ENCODE measurements around the gene OR2T6. TPM values are rescaled to one million over a fixed set of nuclear protein-coding genes. Genes with fewer than 3 reads are reported as not detected.
"Not testable (repeated sequence)": the region's sequence is repeated elsewhere in the genome, so short reads cannot be mapped to it uniquely, and the experiment has no call there.

OR2T6 gene
- total RNA-seq, 1 donor from 2014 or later: not detected

- H3K36me3 Mint-ChIP-seq (ENCODE audit: insufficient read depth): no peaks in the 10 kb centered on the region
- no peaks in the 10 kb centered on the region for H3K4me1 Mint-ChIP-seq (ENCODE audit: low read depth)
- no peaks in the 10 kb centered on the region for H3K27me3 Mint-ChIP-seq
- no peak for DNase-seq (ENCODE audit: low spot score, unreplicated experiment)
- peaks cover 68% of the 10 kb centered on the region for H3K9me3 Mint-ChIP-seq (ENCODE audit: low read depth)
- TF ChIP-seq, protein P1, sequence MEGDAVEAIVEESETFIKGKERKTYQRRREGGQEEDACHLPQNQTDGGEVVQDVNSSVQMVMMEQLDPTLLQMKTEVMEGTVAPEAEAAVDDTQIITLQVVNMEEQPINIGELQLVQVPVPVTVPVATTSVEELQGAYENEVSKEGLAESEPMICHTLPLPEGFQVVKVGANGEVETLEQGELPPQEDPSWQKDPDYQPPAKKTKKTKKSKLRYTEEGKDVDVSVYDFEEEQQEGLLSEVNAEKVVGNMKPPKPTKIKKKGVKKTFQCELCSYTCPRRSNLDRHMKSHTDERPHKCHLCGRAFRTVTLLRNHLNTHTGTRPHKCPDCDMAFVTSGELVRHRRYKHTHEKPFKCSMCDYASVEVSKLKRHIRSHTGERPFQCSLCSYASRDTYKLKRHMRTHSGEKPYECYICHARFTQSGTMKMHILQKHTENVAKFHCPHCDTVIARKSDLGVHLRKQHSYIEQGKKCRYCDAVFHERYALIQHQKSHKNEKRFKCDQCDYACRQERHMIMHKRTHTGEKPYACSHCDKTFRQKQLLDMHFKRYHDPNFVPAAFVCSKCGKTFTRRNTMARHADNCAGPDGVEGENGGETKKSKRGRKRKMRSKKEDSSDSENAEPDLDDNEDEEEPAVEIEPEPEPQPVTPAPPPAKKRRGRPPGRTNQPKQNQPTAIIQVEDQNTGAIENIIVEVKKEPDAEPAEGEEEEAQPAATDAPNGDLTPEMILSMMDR (IDR thresholded peaks at IDR 0.05; ENCODE audit: unreplicated experiment): no peak
- no peak overlapping the region for H3K4me3 Mint-ChIP-seq (ENCODE audit: low read depth)
- H3K27ac Mint-ChIP-seq: no peak overlapping the region
Measured at GRCh38 chr1:248416226-248416625, 40.7 kb downstream of the OR2T6 start.

GRCh38 chr1:248417854-248418253 is 42.3 kb downstream of the OR2T6 start:
- TF ChIP-seq, protein P1 (IDR thresholded peaks at IDR 0.05; ENCODE audit: unreplicated experiment): no peak
- H3K4me1 Mint-ChIP-seq (ENCODE audit: low read depth): no peaks in the 10 kb centered on the region
- H3K36me3 Mint-ChIP-seq (ENCODE audit: insufficient read depth): peaks cover 2% of the 10 kb centered on the region
- H3K27ac Mint-ChIP-seq: no peak overlapping the region
- no peak for DNase-seq (ENCODE audit: low spot score, unreplicated experiment)
- H3K9me3 Mint-ChIP-seq (ENCODE audit: low read depth): peaks cover 61% of the 10 kb centered on the region
- no peaks in the 10 kb centered on the region for H3K27me3 Mint-ChIP-seq
- H3K4me3 Mint-ChIP-seq (ENCODE audit: low read depth): no peak overlapping the region

- H3K36me3 Mint-ChIP-seq (ENCODE audit: insufficient read depth): peaks cover 2% of the 10 kb centered on the region
- H3K4me1 Mint-ChIP-seq (ENCODE audit: low read depth): no peaks in the 10 kb centered on the region
- H3K27me3 Mint-ChIP-seq: no peaks in the 10 kb centered on the region
- H3K9me3 Mint-ChIP-seq (ENCODE audit: low read depth): peaks cover 53% of the 10 kb centered on the region
- H3K27ac Mint-ChIP-seq: no peak overlapping the region
- no peak overlapping the region for H3K4me3 Mint-ChIP-seq (ENCODE audit: low read depth)
- TF ChIP-seq, protein P1 (IDR thresholded peaks at IDR 0.05; ENCODE audit: unreplicated experiment): no peak
- DNase-seq (ENCODE audit: low spot score, unreplicated experiment): no peak
Measured at GRCh38 chr1:248421384-248421783, 45.8 kb downstream of the OR2T6 start.

DNA sequence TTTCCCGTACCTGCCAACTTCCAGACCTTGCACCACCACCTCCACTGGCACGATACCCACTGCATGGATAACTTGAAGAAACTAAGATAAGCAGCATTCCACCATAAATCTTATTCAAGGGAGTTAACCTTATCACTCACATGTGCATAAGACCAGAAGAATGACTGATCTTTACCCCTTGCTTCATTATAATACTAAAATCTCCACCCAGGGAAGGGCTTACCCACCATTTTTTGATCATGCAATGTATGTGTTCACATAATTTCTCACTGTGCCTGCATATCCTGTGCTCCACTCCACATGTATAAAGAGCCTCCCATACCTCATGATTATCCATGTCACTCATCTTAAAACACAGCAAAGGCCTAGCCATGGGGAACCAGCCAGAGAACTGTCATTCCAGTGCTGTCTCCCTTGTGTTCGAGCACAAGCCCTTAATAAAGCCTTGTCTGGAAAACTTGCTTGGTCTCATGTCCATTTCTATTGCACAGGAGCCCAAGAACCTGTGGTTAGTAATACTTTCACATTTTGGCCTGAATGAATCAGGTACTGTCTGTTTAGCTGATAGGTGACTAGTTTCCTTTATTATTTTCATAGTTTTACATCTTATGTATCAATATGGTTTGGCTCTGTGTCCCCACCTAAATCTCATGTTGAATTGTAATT is 52.1 kb downstream of the OR2T6 start:
- not testable (repeated sequence) for H3K4me1 Mint-ChIP-seq (ENCODE audit: low read depth); DNase-seq (ENCODE audit: low spot score, unreplicated experiment); H3K27ac Mint-ChIP-seq; H3K4me3 Mint-ChIP-seq (ENCODE audit: low read depth); H3K36me3 Mint-ChIP-seq (ENCODE audit: insufficient read depth); H3K27me3 Mint-ChIP-seq
- H3K9me3 Mint-ChIP-seq (ENCODE audit: low read depth): peaks cover 62% of the 10 kb centered on the region

GRCh38 chr1:248428192-248428533 is 52.6 kb downstream of the OR2T6 start:
- not testable (repeated sequence) for H3K4me1 Mint-ChIP-seq (ENCODE audit: low read depth); H3K27ac Mint-ChIP-seq; H3K27me3 Mint-ChIP-seq; DNase-seq (ENCODE audit: low spot score, unreplicated experiment); H3K36me3 Mint-ChIP-seq (ENCODE audit: insufficient read depth); H3K4me3 Mint-ChIP-seq (ENCODE audit: low read depth)
- H3K9me3 Mint-ChIP-seq (ENCODE audit: low read depth): peaks cover 58% of the 10 kb centered on the region

DNA sequence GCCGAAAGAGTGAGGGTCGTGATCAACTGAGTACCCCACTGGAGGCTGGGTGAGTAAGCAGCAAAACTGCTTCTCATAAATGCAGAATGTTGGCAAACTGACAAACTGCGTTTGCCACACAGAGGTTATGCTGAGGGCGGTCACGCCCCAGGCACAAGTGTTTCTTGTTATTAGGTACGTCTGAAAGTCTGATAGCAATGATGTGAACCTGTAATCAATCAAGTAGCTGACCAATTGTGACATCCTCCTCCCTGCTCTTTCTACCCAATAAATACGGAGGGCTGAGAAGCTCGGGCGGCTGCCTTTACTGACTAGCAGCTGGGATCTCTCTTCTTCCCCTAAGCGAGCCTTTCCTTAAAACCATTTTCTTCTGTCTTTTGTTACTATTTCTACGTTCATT is 56.1 kb downstream of the OR2T6 start:
- not testable (repeated sequence) for H3K27me3 Mint-ChIP-seq

GRCh38 chr1:248432201-248432600 is 56.7 kb downstream of the OR2T6 start:
- DNase-seq (ENCODE audit: low spot score, unreplicated experiment); H3K36me3 Mint-ChIP-seq (ENCODE audit: insufficient read depth); H3K27ac Mint-ChIP-seq; H3K27me3 Mint-ChIP-seq; H3K4me3 Mint-ChIP-seq (ENCODE audit: low read depth); H3K4me1 Mint-ChIP-seq (ENCODE audit: low read depth): not testable (repeated sequence)
- peaks cover 43% of the 10 kb centered on the region for H3K9me3 Mint-ChIP-seq (ENCODE audit: low read depth)

More for the DNA sequence above, 56.1 kb downstream of the OR2T6 start:
- DNase-seq (ENCODE audit: low spot score, unreplicated experiment); H3K27ac Mint-ChIP-seq; H3K36me3 Mint-ChIP-seq (ENCODE audit: insufficient read depth); H3K4me1 Mint-ChIP-seq (ENCODE audit: low read depth); H3K4me3 Mint-ChIP-seq (ENCODE audit: low read depth): not testable (repeated sequence)
- peaks cover 48% of the 10 kb centered on the region for H3K9me3 Mint-ChIP-seq (ENCODE audit: low read depth)

- H3K4me3 Mint-ChIP-seq (ENCODE audit: low read depth); H3K4me1 Mint-ChIP-seq (ENCODE audit: low read depth); H3K27ac Mint-ChIP-seq; H3K27me3 Mint-ChIP-seq; H3K36me3 Mint-ChIP-seq (ENCODE audit: insufficient read depth); DNase-seq (ENCODE audit: low spot score, unreplicated experiment): not testable (repeated sequence)
- peaks cover 37% of the 10 kb centered on the region for H3K9me3 Mint-ChIP-seq (ENCODE audit: low read depth)
Measured at GRCh38 chr1:248433811-248434415, 58.4 kb downstream of the OR2T6 start.

- H3K4me1 Mint-ChIP-seq (ENCODE audit: low read depth); H3K27ac Mint-ChIP-seq; H3K27me3 Mint-ChIP-seq; DNase-seq (ENCODE audit: low spot score, unreplicated experiment); H3K4me3 Mint-ChIP-seq (ENCODE audit: low read depth); H3K36me3 Mint-ChIP-seq (ENCODE audit: insufficient read depth): not testable (repeated sequence)
- peaks cover 36% of the 10 kb centered on the region for H3K9me3 Mint-ChIP-seq (ENCODE audit: low read depth)
Measured at GRCh38 chr1:248434913-248435312, 59.4 kb downstream of the OR2T6 start.

DNA sequence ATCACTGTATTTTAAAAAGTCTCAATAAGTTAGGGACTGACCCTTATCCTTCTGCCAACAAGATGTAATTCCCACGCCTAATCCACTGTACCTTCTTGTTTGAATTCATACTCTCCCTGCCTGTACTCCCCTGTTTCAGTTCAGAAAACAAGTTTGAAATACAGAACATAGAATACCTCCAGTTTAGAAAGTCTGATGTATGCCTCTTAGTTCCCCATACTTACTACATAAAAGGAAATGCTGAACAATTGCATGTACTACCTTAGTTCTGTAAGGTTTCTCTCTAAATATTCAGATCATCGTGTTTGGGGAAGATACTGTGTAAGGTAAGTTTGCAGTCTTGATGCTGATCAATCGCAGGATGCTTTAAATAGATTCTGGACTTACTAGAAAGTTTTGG is 60.8 kb downstream of the OR2T6 start:
- H3K4me3 Mint-ChIP-seq (ENCODE audit: low read depth); H3K36me3 Mint-ChIP-seq (ENCODE audit: insufficient read depth); H3K27ac Mint-ChIP-seq; DNase-seq (ENCODE audit: low spot score, unreplicated experiment); H3K4me1 Mint-ChIP-seq (ENCODE audit: low read depth); H3K27me3 Mint-ChIP-seq: not testable (repeated sequence)
- peaks cover 28% of the 10 kb centered on the region for H3K9me3 Mint-ChIP-seq (ENCODE audit: low read depth)
